HEK293 (cell line): ENCODE measurements around the gene CCER1.

Experiments
- BCL11B ChIP-seq: fragments of 450-650 bp; formaldehyde crosslinking; IDR thresholded peaks from 2 replicates; pipeline ENCODE4 v1.5.1; 2016; ENCODE audit warnings: low read depth, missing biosample characterization, missing genetic modification characterization
- CTCF ChIP-seq: fragments of 450-650 bp; formaldehyde crosslinking; IDR thresholded peaks from 2 replicates; pipeline ENCODE4 v1.5.1; 2016; ENCODE audit warnings: missing biosample characterization, missing genetic modification characterization
- ELK4 ChIP-seq: IDR thresholded peaks from 2 replicates; pipeline ENCODE4 v1.6.1; 2011; ENCODE audit warnings: mild to moderate bottlenecking, low read depth, low read length, borderline replicate concordance
- HOXA7 ChIP-seq: sonication (generic); formaldehyde crosslinking; IDR thresholded peaks from 2 replicates; pipeline ENCODE4 v1.8.1; 2022; ENCODE audit warnings: missing genetic modification reagents, borderline replicate concordance
- PRDM1 ChIP-seq: fragments of 450-650 bp; formaldehyde crosslinking; IDR thresholded peaks from 2 replicates; pipeline ENCODE4; 2016; ENCODE audit warnings: missing biosample characterization, missing genetic modification characterization
- YY1 ChIP-seq: fragments of 450-650 bp; formaldehyde crosslinking; IDR thresholded peaks from 2 replicates; pipeline ENCODE4 v1.5.1; 2018; ENCODE audit warnings: missing biosample characterization, missing genetic modification characterization
- ZFP3 ChIP-seq: fragments of 450-650 bp; formaldehyde crosslinking; IDR thresholded peaks from 2 replicates; pipeline ENCODE4 v1.5.1; 2016; ENCODE audit warnings: low read depth, missing biosample characterization, missing genetic modification characterization
- ZNF416 ChIP-seq: fragments of 450-650 bp; formaldehyde crosslinking; IDR thresholded peaks from 2 replicates; pipeline ENCODE4 v1.5.1; 2016; ENCODE audit warnings: missing biosample characterization, missing genetic modification characterization
- TF ChIP-seq, protein P1 (sequence below): fragments of 450-650 bp; formaldehyde crosslinking; IDR thresholded peaks from 2 replicates; pipeline ENCODE4 v1.5.1; 2017; ENCODE audit warnings: missing biosample characterization, mild to moderate bottlenecking, missing genetic modification characterization, moderate library complexity
- TF ChIP-seq, protein P2 (sequence below): fragments of 450-650 bp; formaldehyde crosslinking; IDR thresholded peaks from 2 replicates; pipeline ENCODE4 v1.5.1; 2016; ENCODE audit warnings: missing biosample characterization, missing genetic modification characterization, borderline replicate concordance
- TF ChIP-seq, protein P3 (sequence below): fragments of 450-650 bp; formaldehyde crosslinking; IDR thresholded peaks from 2 replicates; pipeline ENCODE4 v1.5.1; 2016; ENCODE audit warnings: missing biosample characterization, missing genetic modification characterization

- TF ChIP-seq ELK4, result no peak
- TF ChIP-seq HOXA7 (CRISPR knock-in tag), result no peak
- no peak for TF ChIP-seq ZFP3
- TF ChIP-seq CTCF, result no peak
- TF ChIP-seq, protein P1, sequence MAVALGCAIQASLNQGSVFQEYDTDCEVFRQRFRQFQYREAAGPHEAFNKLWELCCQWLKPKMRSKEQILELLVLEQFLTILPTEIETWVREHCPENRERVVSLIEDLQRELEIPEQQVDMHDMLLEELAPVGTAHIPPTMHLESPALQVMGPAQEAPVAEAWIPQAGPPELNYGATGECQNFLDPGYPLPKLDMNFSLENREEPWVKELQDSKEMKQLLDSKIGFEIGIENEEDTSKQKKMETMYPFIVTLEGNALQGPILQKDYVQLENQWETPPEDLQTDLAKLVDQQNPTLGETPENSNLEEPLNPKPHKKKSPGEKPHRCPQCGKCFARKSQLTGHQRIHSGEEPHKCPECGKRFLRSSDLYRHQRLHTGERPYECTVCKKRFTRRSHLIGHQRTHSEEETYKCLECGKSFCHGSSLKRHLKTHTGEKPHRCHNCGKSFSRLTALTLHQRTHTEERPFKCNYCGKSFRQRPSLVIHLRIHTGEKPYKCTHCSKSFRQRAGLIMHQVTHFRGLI, result no peak
- no peak for TF ChIP-seq BCL11B (tag by site-specific recombination)
- TF ChIP-seq, protein P2, sequence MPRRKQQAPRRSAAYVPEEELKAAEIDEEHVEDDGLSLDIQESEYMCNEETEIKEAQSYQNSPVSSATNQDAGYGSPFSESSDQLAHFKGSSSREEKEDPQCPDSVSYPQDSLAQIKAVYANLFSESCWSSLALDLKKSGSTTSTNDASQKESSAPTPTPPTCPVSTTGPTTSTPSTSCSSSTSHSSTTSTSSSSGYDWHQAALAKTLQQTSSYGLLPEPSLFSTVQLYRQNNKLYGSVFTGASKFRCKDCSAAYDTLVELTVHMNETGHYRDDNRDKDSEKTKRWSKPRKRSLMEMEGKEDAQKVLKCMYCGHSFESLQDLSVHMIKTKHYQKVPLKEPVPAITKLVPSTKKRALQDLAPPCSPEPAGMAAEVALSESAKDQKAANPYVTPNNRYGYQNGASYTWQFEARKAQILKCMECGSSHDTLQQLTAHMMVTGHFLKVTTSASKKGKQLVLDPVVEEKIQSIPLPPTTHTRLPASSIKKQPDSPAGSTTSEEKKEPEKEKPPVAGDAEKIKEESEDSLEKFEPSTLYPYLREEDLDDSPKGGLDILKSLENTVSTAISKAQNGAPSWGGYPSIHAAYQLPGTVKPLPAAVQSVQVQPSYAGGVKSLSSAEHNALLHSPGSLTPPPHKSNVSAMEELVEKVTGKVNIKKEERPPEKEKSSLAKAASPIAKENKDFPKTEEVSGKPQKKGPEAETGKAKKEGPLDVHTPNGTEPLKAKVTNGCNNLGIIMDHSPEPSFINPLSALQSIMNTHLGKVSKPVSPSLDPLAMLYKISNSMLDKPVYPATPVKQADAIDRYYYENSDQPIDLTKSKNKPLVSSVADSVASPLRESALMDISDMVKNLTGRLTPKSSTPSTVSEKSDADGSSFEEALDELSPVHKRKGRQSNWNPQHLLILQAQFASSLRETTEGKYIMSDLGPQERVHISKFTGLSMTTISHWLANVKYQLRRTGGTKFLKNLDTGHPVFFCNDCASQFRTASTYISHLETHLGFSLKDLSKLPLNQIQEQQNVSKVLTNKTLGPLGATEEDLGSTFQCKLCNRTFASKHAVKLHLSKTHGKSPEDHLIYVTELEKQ (tag by site-specific recombination), result no peak
- no peak for TF ChIP-seq ZNF416 (tag by site-specific recombination)
- TF ChIP-seq YY1, result no peak
- TF ChIP-seq PRDM1 (tag by site-specific recombination), result no peak
- TF ChIP-seq, protein P3, sequence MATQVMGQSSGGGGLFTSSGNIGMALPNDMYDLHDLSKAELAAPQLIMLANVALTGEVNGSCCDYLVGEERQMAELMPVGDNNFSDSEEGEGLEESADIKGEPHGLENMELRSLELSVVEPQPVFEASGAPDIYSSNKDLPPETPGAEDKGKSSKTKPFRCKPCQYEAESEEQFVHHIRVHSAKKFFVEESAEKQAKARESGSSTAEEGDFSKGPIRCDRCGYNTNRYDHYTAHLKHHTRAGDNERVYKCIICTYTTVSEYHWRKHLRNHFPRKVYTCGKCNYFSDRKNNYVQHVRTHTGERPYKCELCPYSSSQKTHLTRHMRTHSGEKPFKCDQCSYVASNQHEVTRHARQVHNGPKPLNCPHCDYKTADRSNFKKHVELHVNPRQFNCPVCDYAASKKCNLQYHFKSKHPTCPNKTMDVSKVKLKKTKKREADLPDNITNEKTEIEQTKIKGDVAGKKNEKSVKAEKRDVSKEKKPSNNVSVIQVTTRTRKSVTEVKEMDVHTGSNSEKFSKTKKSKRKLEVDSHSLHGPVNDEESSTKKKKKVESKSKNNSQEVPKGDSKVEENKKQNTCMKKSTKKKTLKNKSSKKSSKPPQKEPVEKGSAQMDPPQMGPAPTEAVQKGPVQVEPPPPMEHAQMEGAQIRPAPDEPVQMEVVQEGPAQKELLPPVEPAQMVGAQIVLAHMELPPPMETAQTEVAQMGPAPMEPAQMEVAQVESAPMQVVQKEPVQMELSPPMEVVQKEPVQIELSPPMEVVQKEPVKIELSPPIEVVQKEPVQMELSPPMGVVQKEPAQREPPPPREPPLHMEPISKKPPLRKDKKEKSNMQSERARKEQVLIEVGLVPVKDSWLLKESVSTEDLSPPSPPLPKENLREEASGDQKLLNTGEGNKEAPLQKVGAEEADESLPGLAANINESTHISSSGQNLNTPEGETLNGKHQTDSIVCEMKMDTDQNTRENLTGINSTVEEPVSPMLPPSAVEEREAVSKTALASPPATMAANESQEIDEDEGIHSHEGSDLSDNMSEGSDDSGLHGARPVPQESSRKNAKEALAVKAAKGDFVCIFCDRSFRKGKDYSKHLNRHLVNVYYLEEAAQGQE (tag by site-specific recombination), result no peak
Measured at GRCh38 chr12:90965204-90965603, 10.2 kb upstream of the CCER1 start.
